Skeletal muscle tissue (tissue), 1 donor: Measurements from ENCODE around the gene OR8B2. TPM values are rescaled to one million over a fixed set of nuclear protein-coding genes. Genes with fewer than 3 reads are reported as not detected.

ENCODE experiments used
- total RNA-seq: library from RNA; depleted of rRNA; stranded (reverse); fragments of >200 nt; gene quantifications from one replicate; pipeline ENCODE4 v1.2.3, GENCODE V29; 2014

OR8B2 gene
- total RNA-seq, 1 donor from 2014 or later: not detected

Other genes starting within 250 kb of the OR8B2 start
- gene OR10D3, start 201.2 kb downstream of the OR8B2 start, total RNA-seq: 0.52 TPM
- under 0.01 TPM for gene OR8G1, start 143.4 kb downstream of the OR8B2 start, total RNA-seq
- gene OR8G5, start 128.1 kb downstream of the OR8B2 start, total RNA-seq: 0.52 TPM
- gene OR8D1, start 70.5 kb downstream of the OR8B2 start, total RNA-seq: under 0.01 TPM
- not detected for gene OR8D2, start 64.3 kb downstream of the OR8B2 start, total RNA-seq
- not detected for gene OR8B3, start 14.5 kb upstream of the OR8B2 start, total RNA-seq
- gene OR8B4, start 40.4 kb upstream of the OR8B2 start, total RNA-seq: not detected
- gene OR8B8, start 61.2 kb upstream of the OR8B2 start, total RNA-seq: not detected
- gene OR8B12, start 159.2 kb upstream of the OR8B2 start, total RNA-seq: not detected
- not detected for gene OR8A1, start 185.5 kb upstream of the OR8B2 start, total RNA-seq
- not detected for gene PANX3, start 226.9 kb upstream of the OR8B2 start, total RNA-seq
- gene TBRG1, start 238.4 kb upstream of the OR8B2 start, total RNA-seq: 7.3 TPM